AG09319 (cell line): ENCODE results near the gene ZCCHC2.

ENCODE experiments used
- DNase-seq: peaks from one replicate; pipeline ENCODE4 v3.0.0-alpha.2; 2010; ENCODE audit warnings: low read depth; ENCODE audit errors: extremely low read depth
- CTCF ChIP-seq: IDR thresholded peaks from 2 replicates; pipeline ENCODE4 v1.5.1; 2011; ENCODE audit warnings: low read depth, mild to moderate bottlenecking, inconsistent platforms, low read length, moderate library complexity

Gene ZCCHC2

GRCh38 chr18:62566818-62567217, 44.0 kb downstream of the ZCCHC2 start:
- DNase-seq = no peak
- no peak for TF ChIP-seq CTCF

- no peak for DNase-seq
- no peak for TF ChIP-seq CTCF
Measured at GRCh38 chr18:62569081-62569655, 46.3 kb downstream of the ZCCHC2 start.

GRCh38 chr18:62571037-62571436, 48.2 kb downstream of the ZCCHC2 start:
- no peak for DNase-seq
- TF ChIP-seq CTCF = no peak

- no peak for DNase-seq
- TF ChIP-seq CTCF = no peak
Measured at GRCh38 chr18:62571648-62572047, 48.8 kb downstream of the ZCCHC2 start.

GRCh38 chr18:62572456-62572855, 49.6 kb downstream of the ZCCHC2 start:
- DNase-seq = no peak
- no peak for TF ChIP-seq CTCF

GRCh38 chr18:62574776-62575175, 52.0 kb downstream of the ZCCHC2 start:
- TF ChIP-seq CTCF = no peak
- DNase-seq = no peak

- no peak for TF ChIP-seq CTCF
- no peak for DNase-seq
Measured at GRCh38 chr18:62576271-62576670, 53.4 kb downstream of the ZCCHC2 start.
